Fibroblast of the aortic adventitia (primary cell): Measurements from ENCODE around the gene FRY. TPM values are rescaled to one million over a fixed set of nuclear protein-coding genes. Genes with fewer than 3 reads are reported as not detected.

Experiments
- DNase-seq: peaks from one replicate; pipeline ENCODE4 v3.0.0-alpha.2; 2010; ENCODE audit warnings: low read depth
- H3K4me3 ChIP-seq: 2 replicates; pipeline ENCODE4 v1.5.1; 2011; ENCODE audit warnings: low read depth, mild to moderate bottlenecking, control low read depth, low read length, moderate library complexity
- CTCF ChIP-seq: IDR thresholded peaks from 2 replicates; pipeline ENCODE4 v1.5.1; 2011; ENCODE audit warnings: mild to moderate bottlenecking, low read length, control low read depth, inconsistent platforms; ENCODE audit not compliant: insufficient read depth
- total RNA-seq: library from RNA; depleted of rRNA; stranded (reverse); fragments of >200 nt; gene quantifications from 2 replicates; pipeline ENCODE4 v1.2.3, GENCODE V29; 2012; ENCODE audit warnings: low replicate concordance

FRY gene
- total RNA-seq, 1 donor: 4.3 TPM

- no peak for TF ChIP-seq CTCF
- DNase-seq: no peak
- no peak overlapping the region for H3K4me3 ChIP-seq
These were observed 14.9 kb upstream of the FRY start for GRCh38 chr13:32016631-32017030.

GRCh38 chr13:32017474-32017873 is 14.1 kb upstream of the FRY start:
- H3K4me3 ChIP-seq: no peak overlapping the region
- no peak for DNase-seq
- TF ChIP-seq CTCF: no peak

GRCh38 chr13:32019612-32020233 is 11.9 kb upstream of the FRY start:
- TF ChIP-seq CTCF: peak; percentile 90

GRCh38 chr13:32021785-32022184 is 9.8 kb upstream of the FRY start:
- TF ChIP-seq CTCF: no peak
- no peak for DNase-seq
- no peak overlapping the region for H3K4me3 ChIP-seq

More at GRCh38 chr13:32019612-32020233, 11.9 kb upstream of the FRY start:
- H3K4me3 ChIP-seq: no peak overlapping the region
- DNase-seq: peak; percentile 87

GRCh38 chr13:32022311-32022710 is 9.3 kb upstream of the FRY start:
- no peak for DNase-seq
- no peak for TF ChIP-seq CTCF
- H3K4me3 ChIP-seq: no peak overlapping the region

- no peak overlapping the region for H3K4me3 ChIP-seq
- DNase-seq: no peak
- no peak for TF ChIP-seq CTCF
These were observed 8.5 kb upstream of the FRY start for GRCh38 chr13:32023096-32023495.

- DNase-seq: no peak
- peak; percentile 45 for TF ChIP-seq CTCF
- H3K4me3 ChIP-seq: no peak overlapping the region
These were observed 7.9 kb upstream of the FRY start for GRCh38 chr13:32023698-32024097.
